ENCODE measurements around the gene CLN6.

CLN6 gene

GRCh38 chr15:68220967-68221366 is 8.6 kb downstream of the CLN6 start:
- Histone ChIP-seq H3K36me3 (ENCODE audit: insufficient read depth, insufficient read length, low read length) (peaks cover 64% of the 10 kb centered on the region), H3K4me1 (ENCODE audit: insufficient read depth, insufficient read length) (no peaks in the 10 kb centered on the region), H3K9me3 (ENCODE audit: insufficient read depth, low read length) (peaks cover 45% of the 10 kb centered on the region), H3K4me3 (ENCODE audit: insufficient read length, low read depth) (no peak overlapping the region), H3K27me3 (ENCODE audit: insufficient read depth, insufficient read length) (no peaks in the 10 kb centered on the region), H3K9ac (ENCODE audit: insufficient read length, low read depth) (no peak overlapping the region)
- TF ChIP-seq YY1 (IDR thresholded peaks at IDR 0.05; ENCODE audit: insufficient read depth, insufficient read length) = no peak
- no peak for TF ChIP-seq ZNF274 (IDR thresholded peaks at IDR 0.05; ENCODE audit: low read depth, low read length)
- no peak for TF ChIP-seq SUZ12 (IDR thresholded peaks at IDR 0.05; ENCODE audit: extremely low read depth, insufficient read depth, insufficient read length)
- no peak for DNase-seq (ENCODE audit: low read depth, low spot score)

DNA sequence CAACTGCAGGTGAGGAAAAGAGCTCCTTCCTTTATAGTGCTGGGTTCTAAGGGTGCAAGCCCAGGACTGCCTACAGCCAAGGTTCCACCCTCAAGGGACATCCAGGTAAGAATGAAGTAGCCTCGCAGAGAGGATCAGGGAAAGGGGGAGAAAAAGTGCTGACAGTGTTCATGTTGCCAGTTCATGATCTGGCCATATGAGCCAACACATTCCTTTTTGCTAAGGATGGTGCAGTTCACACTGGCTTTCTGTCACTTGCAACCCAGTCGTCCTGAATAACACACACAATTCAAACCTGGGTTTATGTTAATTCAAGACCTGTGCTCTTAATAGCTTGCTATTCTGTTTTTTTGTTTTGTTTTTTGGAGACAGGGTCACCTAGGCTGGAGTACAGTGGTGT is 9.0 kb downstream of the CLN6 start:
- Histone ChIP-seq H3K9me3 (ENCODE audit: insufficient read depth, low read length) (peaks cover 45% of the 10 kb centered on the region), H3K9ac (ENCODE audit: insufficient read length, low read depth) (no peak overlapping the region), H3K4me1 (ENCODE audit: insufficient read depth, insufficient read length) (no peaks in the 10 kb centered on the region), H3K4me3 (ENCODE audit: insufficient read length, low read depth) (no peak overlapping the region), H3K36me3 (ENCODE audit: insufficient read depth, insufficient read length, low read length) (peaks cover 68% of the 10 kb centered on the region), H3K27me3 (ENCODE audit: insufficient read depth, insufficient read length) (no peaks in the 10 kb centered on the region)
- DNase-seq (ENCODE audit: low read depth, low spot score) = no peak
- no peak for TF ChIP-seq ZNF274 (IDR thresholded peaks at IDR 0.05; ENCODE audit: low read depth, low read length)
- TF ChIP-seq SUZ12 (IDR thresholded peaks at IDR 0.05; ENCODE audit: extremely low read depth, insufficient read depth, insufficient read length) = no peak
- no peak for TF ChIP-seq YY1 (IDR thresholded peaks at IDR 0.05; ENCODE audit: insufficient read depth, insufficient read length)

- Histone ChIP-seq H3K36me3 (ENCODE audit: insufficient read depth, insufficient read length, low read length) (peaks cover 73% of the 10 kb centered on the region), H3K9ac (ENCODE audit: insufficient read length, low read depth) (no peak overlapping the region), H3K27me3 (ENCODE audit: insufficient read depth, insufficient read length) (no peaks in the 10 kb centered on the region), H3K4me1 (ENCODE audit: insufficient read depth, insufficient read length) (no peaks in the 10 kb centered on the region), H3K4me3 (ENCODE audit: insufficient read length, low read depth) (no peak overlapping the region), H3K9me3 (ENCODE audit: insufficient read depth, low read length) (peaks cover 36% of the 10 kb centered on the region)
- TF ChIP-seq ZNF274 (IDR thresholded peaks at IDR 0.05; ENCODE audit: low read depth, low read length) (no peak), SUZ12 (IDR thresholded peaks at IDR 0.05; ENCODE audit: extremely low read depth, insufficient read depth, insufficient read length) (no peak), YY1 (IDR thresholded peaks at IDR 0.05; ENCODE audit: insufficient read depth, insufficient read length) (no peak)
- DNase-seq (ENCODE audit: low read depth, low spot score) = no peak
These were observed 10.4 kb downstream of the CLN6 start for GRCh38 chr15:68218847-68219798.

DNA sequence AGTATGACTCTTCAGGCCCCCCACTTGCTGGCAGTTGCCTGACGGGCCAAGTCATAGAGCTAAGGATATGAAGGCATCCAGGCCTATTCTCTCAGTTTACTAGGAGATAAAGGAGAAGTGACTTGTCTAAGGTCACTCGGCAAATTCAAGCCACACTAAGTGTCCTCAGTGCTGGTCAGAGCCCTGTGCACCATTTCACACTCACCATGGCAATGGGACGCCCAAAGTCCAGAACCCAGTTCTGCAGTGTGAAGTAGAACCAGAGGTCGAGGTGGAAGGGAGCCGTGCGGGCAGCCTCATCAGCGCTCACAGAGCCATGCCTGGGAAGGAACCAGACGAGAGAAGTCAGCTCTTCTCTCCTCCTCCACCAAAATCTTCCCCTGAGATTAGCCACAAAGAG is 11.2 kb downstream of the CLN6 start:
- Histone ChIP-seq H3K9me3 (ENCODE audit: insufficient read depth, low read length) (peaks cover 30% of the 10 kb centered on the region), H3K36me3 (ENCODE audit: insufficient read depth, insufficient read length, low read length) (peaks cover 74% of the 10 kb centered on the region), H3K4me3 (ENCODE audit: insufficient read length, low read depth) (no peak overlapping the region), H3K9ac (ENCODE audit: insufficient read length, low read depth) (no peak overlapping the region), H3K4me1 (ENCODE audit: insufficient read depth, insufficient read length) (no peaks in the 10 kb centered on the region), H3K27me3 (ENCODE audit: insufficient read depth, insufficient read length) (no peaks in the 10 kb centered on the region)
- TF ChIP-seq YY1 (IDR thresholded peaks at IDR 0.05; ENCODE audit: insufficient read depth, insufficient read length) (no peak), ZNF274 (IDR thresholded peaks at IDR 0.05; ENCODE audit: low read depth, low read length) (no peak), SUZ12 (IDR thresholded peaks at IDR 0.05; ENCODE audit: extremely low read depth, insufficient read depth, insufficient read length) (no peak)
- DNase-seq (ENCODE audit: low read depth, low spot score) = no peak

DNA sequence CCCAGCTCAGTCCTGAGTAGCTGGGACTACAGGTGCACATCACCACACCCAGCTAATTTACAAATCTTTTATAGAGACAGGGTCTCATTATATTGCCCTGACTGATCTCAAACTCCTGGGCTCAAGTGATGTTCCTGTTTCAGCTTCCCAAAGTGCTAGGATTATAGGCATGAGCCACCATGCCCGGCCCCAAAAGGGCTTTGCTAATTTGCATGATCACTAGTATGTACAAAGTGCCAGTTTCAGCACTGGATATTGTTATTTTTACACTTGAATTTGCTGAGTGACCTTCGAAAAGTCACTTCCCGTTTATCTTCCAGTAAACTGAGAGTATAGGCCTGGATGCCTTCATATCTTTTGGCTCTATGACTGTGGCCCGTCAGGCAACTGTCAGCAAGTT is 12.2 kb downstream of the CLN6 start:
- no peak overlapping the region for H3K4me3 ChIP-seq (ENCODE audit: insufficient read length, low read depth)
- no peaks in the 10 kb centered on the region for H3K27me3 ChIP-seq (ENCODE audit: insufficient read depth, insufficient read length)
- TF ChIP-seq ZNF274 (IDR thresholded peaks at IDR 0.05; ENCODE audit: low read depth, low read length) (no peak), SUZ12 (IDR thresholded peaks at IDR 0.05; ENCODE audit: extremely low read depth, insufficient read depth, insufficient read length) (no peak), YY1 (IDR thresholded peaks at IDR 0.05; ENCODE audit: insufficient read depth, insufficient read length) (no peak)
- no peak overlapping the region for H3K9ac ChIP-seq (ENCODE audit: insufficient read length, low read depth)
- no peaks in the 10 kb centered on the region for H3K4me1 ChIP-seq (ENCODE audit: insufficient read depth, insufficient read length)
- peaks cover 21% of the 10 kb centered on the region; the same call in 1 of the 2 replicates for H3K9me3 ChIP-seq (ENCODE audit: insufficient read depth, low read length)
- peaks cover 70% of the 10 kb centered on the region for H3K36me3 ChIP-seq (ENCODE audit: insufficient read depth, insufficient read length, low read length)
- DNase-seq (ENCODE audit: low read depth, low spot score) = no peak

GRCh38 chr15:68214838-68215254 is 14.7 kb downstream of the CLN6 start:
- no peak for DNase-seq (ENCODE audit: low read depth, low spot score)
- peaks cover 81% of the 10 kb centered on the region for H3K36me3 ChIP-seq (ENCODE audit: insufficient read depth, insufficient read length, low read length)
- peaks cover 12% of the 10 kb centered on the region for H3K4me1 ChIP-seq (ENCODE audit: insufficient read depth, insufficient read length)

More at GRCh38 chr15:68214838-68215254, 14.7 kb downstream of the CLN6 start:
- no peaks in the 10 kb centered on the region for H3K27me3 ChIP-seq (ENCODE audit: insufficient read depth, insufficient read length)
- H3K9me3 ChIP-seq (ENCODE audit: insufficient read depth, low read length) = peaks cover 5% of the 10 kb centered on the region; the same call in 1 of the 2 replicates
- H3K4me3 ChIP-seq (ENCODE audit: insufficient read length, low read depth) = no peak overlapping the region
- TF ChIP-seq ZNF274 (IDR thresholded peaks at IDR 0.05; ENCODE audit: low read depth, low read length) (no peak), SUZ12 (IDR thresholded peaks at IDR 0.05; ENCODE audit: extremely low read depth, insufficient read depth, insufficient read length) (no peak)
- no peak overlapping the region for H3K9ac ChIP-seq (ENCODE audit: insufficient read length, low read depth)
